ENCODE results near the gene TMEM100.

The TMEM100 gene

DNA sequence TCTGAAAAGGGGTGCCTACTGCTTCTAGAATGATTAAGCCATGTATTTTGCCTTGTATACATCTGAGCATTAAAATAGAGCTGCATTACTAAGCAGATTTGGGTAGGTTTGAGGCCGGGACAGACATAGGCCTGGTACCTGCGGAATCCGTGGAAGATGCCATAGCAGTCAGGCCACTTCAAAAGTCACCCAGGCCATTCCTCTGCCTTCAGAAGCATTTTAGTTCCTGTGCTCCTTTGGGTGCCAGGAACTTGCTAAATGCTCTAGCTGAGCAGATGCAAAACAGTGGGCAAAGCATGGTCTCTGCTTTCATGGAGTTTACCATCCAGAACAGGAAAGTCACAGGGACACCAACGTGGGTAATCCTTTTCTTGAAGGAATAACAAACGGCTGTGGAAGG, 5.7 kb upstream of the TMEM100 start:
- H3K27ac ChIP-seq (ENCODE audit: low read length), result no peak overlapping the region
- DNase-seq (no peak), ATAC-seq (ENCODE audit: insufficient read depth, low read depth) (no peak)
- no peaks in the 10 kb centered on the region for H3K36me3 ChIP-seq (ENCODE audit: insufficient read depth, low read length)
- H3K4me1 ChIP-seq (ENCODE audit: insufficient read depth, low read length), result no peaks in the 10 kb centered on the region
- H3K4me2 ChIP-seq (ENCODE audit: insufficient read depth, low read length), result no peak overlapping the region
- H4K20me1 ChIP-seq (ENCODE audit: insufficient read depth, low read length), result no peaks in the 10 kb centered on the region
- H3K9ac ChIP-seq (ENCODE audit: low read depth, low read length), result no peak overlapping the region
- no peak overlapping the region for H3K4me3 ChIP-seq (ENCODE audit: low read depth in 1 of 2, low read length in 2 of 2)
- TF ChIP-seq CTCF (IDR thresholded peaks at IDR 0.05; ENCODE audit: borderline replicate concordance, extremely low read depth, low read length, poor library complexity, severe bottlenecking) (no peak), EZH2 (IDR thresholded peaks at IDR 0.05; ENCODE audit: borderline replicate concordance, low read depth, low read length, severe bottlenecking) (no peak)
- H3K27me3 ChIP-seq (ENCODE audit: insufficient read depth, low read length, poor library complexity), result no peaks in the 10 kb centered on the region
- no peaks in the 10 kb centered on the region for H3K79me2 ChIP-seq (ENCODE audit: insufficient read depth, low read length)
- no peak overlapping the region for H2AFZ ChIP-seq (ENCODE audit: low read depth, low read length)
- H3K9me3 ChIP-seq (ENCODE audit: insufficient read depth, low read length, severe bottlenecking), result no peaks in the 10 kb centered on the region

GRCh38 chr17:55727920-55728319, 5.3 kb upstream of the TMEM100 start:
- Histone ChIP-seq H3K4me1 (ENCODE audit: insufficient read depth, low read length) (no peaks in the 10 kb centered on the region), H3K4me2 (ENCODE audit: insufficient read depth, low read length) (no peak overlapping the region), H3K9me3 (ENCODE audit: insufficient read depth, low read length, severe bottlenecking) (no peaks in the 10 kb centered on the region), H3K27me3 (ENCODE audit: insufficient read depth, low read length, poor library complexity) (no peaks in the 10 kb centered on the region), H3K27ac (ENCODE audit: low read length) (no peak overlapping the region), H4K20me1 (ENCODE audit: insufficient read depth, low read length) (no peaks in the 10 kb centered on the region), H3K9ac (ENCODE audit: low read depth, low read length) (no peak overlapping the region), H3K4me3 (ENCODE audit: low read depth in 1 of 2, low read length in 2 of 2) (no peak overlapping the region), H3K36me3 (ENCODE audit: insufficient read depth, low read length) (no peaks in the 10 kb centered on the region), H3K79me2 (ENCODE audit: insufficient read depth, low read length) (no peaks in the 10 kb centered on the region), H2AFZ (ENCODE audit: low read depth, low read length) (no peak overlapping the region)
- DNase-seq, result no peak
- no peak for ATAC-seq (ENCODE audit: insufficient read depth, low read depth)
- no peak for TF ChIP-seq EZH2 (IDR thresholded peaks at IDR 0.05; ENCODE audit: borderline replicate concordance, low read depth, low read length, severe bottlenecking)
- no peak for TF ChIP-seq CTCF (IDR thresholded peaks at IDR 0.05; ENCODE audit: borderline replicate concordance, extremely low read depth, low read length, poor library complexity, severe bottlenecking)

DNA sequence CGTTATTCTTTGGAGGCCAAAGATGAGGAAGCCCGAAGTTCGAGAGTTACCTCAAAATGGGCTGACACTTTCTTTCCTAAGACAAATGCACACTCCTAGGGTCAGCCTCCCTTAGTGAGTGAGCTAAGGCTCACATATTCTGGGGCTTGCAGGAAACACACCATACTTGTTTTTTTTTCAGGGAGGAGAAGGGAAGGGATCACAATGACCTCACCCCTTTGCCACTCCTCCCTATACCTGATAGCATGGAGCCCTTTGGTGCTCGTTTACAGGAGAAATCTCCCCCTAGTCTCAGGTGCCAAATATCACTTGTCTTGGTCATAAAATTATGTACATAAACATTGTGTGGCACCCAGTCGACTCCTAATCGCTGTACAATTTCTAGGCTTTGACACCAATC, 4.6 kb upstream of the TMEM100 start:
- no peak overlapping the region for H3K9ac ChIP-seq (ENCODE audit: low read depth, low read length)
- no peak overlapping the region for H2AFZ ChIP-seq (ENCODE audit: low read depth, low read length)
- no peak for ATAC-seq (ENCODE audit: insufficient read depth, low read depth)
- no peaks in the 10 kb centered on the region for H3K27me3 ChIP-seq (ENCODE audit: insufficient read depth, low read length, poor library complexity)
- no peaks in the 10 kb centered on the region for H3K4me1 ChIP-seq (ENCODE audit: insufficient read depth, low read length)
- H3K36me3 ChIP-seq (ENCODE audit: insufficient read depth, low read length), result no peaks in the 10 kb centered on the region
- H3K4me3 ChIP-seq (ENCODE audit: low read depth in 1 of 2, low read length in 2 of 2), result no peak overlapping the region
- no peak overlapping the region for H3K27ac ChIP-seq (ENCODE audit: low read length)
- H3K4me2 ChIP-seq (ENCODE audit: insufficient read depth, low read length), result no peak overlapping the region
- no peaks in the 10 kb centered on the region for H3K79me2 ChIP-seq (ENCODE audit: insufficient read depth, low read length)
- H4K20me1 ChIP-seq (ENCODE audit: insufficient read depth, low read length), result no peaks in the 10 kb centered on the region
- H3K9me3 ChIP-seq (ENCODE audit: insufficient read depth, low read length, severe bottlenecking), result no peaks in the 10 kb centered on the region
- no peak for TF ChIP-seq EZH2 (IDR thresholded peaks at IDR 0.05; ENCODE audit: borderline replicate concordance, low read depth, low read length, severe bottlenecking)
- TF ChIP-seq CTCF (IDR thresholded peaks at IDR 0.05; ENCODE audit: borderline replicate concordance, extremely low read depth, low read length, poor library complexity, severe bottlenecking), result no peak
- DNase-seq, result no peak

DNA sequence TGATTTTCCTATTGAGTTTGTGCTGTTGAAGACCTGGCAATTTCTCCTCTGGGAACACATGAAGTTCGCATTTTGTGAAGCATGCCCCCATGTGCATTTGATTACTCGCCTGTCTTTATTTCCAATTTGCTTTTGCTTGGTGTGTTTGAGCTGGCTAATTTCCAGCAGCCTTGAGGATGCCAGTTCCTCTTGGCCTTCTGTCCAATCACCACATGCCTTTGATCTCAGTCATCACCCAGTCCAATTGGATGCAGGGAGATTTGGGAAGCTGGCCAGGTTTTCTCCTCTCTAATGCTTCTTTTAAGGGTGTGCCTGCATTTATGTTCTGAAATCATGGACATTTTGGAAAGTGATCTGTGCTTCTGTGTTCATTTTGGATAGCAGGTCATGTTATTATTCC, 3.8 kb upstream of the TMEM100 start:
- H3K4me2 ChIP-seq (ENCODE audit: insufficient read depth, low read length), result no peak overlapping the region
- no peak for ATAC-seq (ENCODE audit: insufficient read depth, low read depth)

More for the DNA sequence above, 3.8 kb upstream of the TMEM100 start:
- no peaks in the 10 kb centered on the region for H4K20me1 ChIP-seq (ENCODE audit: insufficient read depth, low read length)
- TF ChIP-seq EZH2 (IDR thresholded peaks at IDR 0.05; ENCODE audit: borderline replicate concordance, low read depth, low read length, severe bottlenecking) (no peak), CTCF (IDR thresholded peaks at IDR 0.05; ENCODE audit: borderline replicate concordance, extremely low read depth, low read length, poor library complexity, severe bottlenecking) (no peak)
- H3K9ac ChIP-seq (ENCODE audit: low read depth, low read length), result no peak overlapping the region
- no peaks in the 10 kb centered on the region for H3K9me3 ChIP-seq (ENCODE audit: insufficient read depth, low read length, severe bottlenecking)
- H2AFZ ChIP-seq (ENCODE audit: low read depth, low read length), result no peak overlapping the region
- no peaks in the 10 kb centered on the region for H3K27me3 ChIP-seq (ENCODE audit: insufficient read depth, low read length, poor library complexity)
- H3K4me1 ChIP-seq (ENCODE audit: insufficient read depth, low read length), result no peaks in the 10 kb centered on the region
- H3K4me3 ChIP-seq (ENCODE audit: low read depth in 1 of 2, low read length in 2 of 2), result no peak overlapping the region
- no peaks in the 10 kb centered on the region for H3K36me3 ChIP-seq (ENCODE audit: insufficient read depth, low read length)
- no peaks in the 10 kb centered on the region for H3K79me2 ChIP-seq (ENCODE audit: insufficient read depth, low read length)
- H3K27ac ChIP-seq (ENCODE audit: low read length), result no peak overlapping the region
- DNase-seq, result no peak

Data from DND-41 (cell line).